Central memory CD8-positive, alpha-beta T cell (primary cell): ENCODE data around the gene OR2A12.

Experiments used
- ATAC-seq: fragments of 150-1000 bp; cut with Tn5 transposase; replicated peaks from 2 replicates; pipeline ENCODE4 v1.10.0; 2022; ENCODE audit warnings: mild to moderate bottlenecking, moderate FRiP score, moderate number of reproducible peaks; ENCODE audit not compliant: poor library complexity, severe bottlenecking; ENCODE audit errors: extremely low read depth
- DNase-seq, 2 donors: peaks; one replicate each; pipeline ENCODE4 v3.0.0; 2021; ENCODE audit warnings: low spot score in 2 of 2
- H3K27ac Mint-ChIP-seq: one replicate; pipeline ENCODE4 v1.8.0; 2022; ENCODE audit warnings: low read depth, mild to moderate bottlenecking, moderate library complexity, mixed read lengths
- H3K27me3 Mint-ChIP-seq: one replicate; pipeline ENCODE4 v1.8.0; 2022; ENCODE audit warnings: mixed read lengths
- H3K36me3 Mint-ChIP-seq: one replicate; pipeline ENCODE4 v1.8.0; 2022; ENCODE audit warnings: mild to moderate bottlenecking, moderate library complexity, mixed read lengths; ENCODE audit not compliant: insufficient read depth
- H3K4me1 Mint-ChIP-seq: one replicate; pipeline ENCODE4 v1.8.0; 2022; ENCODE audit warnings: mixed read lengths
- H3K4me3 Mint-ChIP-seq: one replicate; pipeline ENCODE4 v1.8.0; 2022; ENCODE audit warnings: mild to moderate bottlenecking, moderate library complexity, mixed read lengths
- H3K9me3 Mint-ChIP-seq: one replicate; pipeline ENCODE4 v1.8.0; 2022; ENCODE audit warnings: mixed read lengths

Gene OR2A12

DNA sequence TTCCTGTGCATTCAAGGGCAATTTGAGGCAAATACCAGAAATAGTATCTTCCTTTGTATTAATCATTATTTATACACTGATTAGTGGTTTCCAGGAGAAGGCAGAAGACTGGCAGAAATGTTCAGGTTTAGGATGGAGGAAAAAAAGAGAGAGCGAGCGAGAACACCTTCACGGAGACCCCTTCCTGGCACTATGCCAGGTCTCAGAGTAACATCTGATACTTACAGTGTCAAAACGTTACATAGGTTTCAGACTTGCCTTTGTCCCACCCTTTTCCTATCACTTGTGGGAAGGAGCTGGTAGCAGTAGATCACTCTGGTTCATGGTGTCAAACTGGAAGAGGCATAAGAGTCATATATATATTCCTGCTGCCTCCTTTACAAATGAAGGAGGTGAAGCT, 652 bp downstream of the OR2A12 start:
- DNase-seq (no peak), ATAC-seq (no peak)
- H3K9me3 Mint-ChIP-seq = no peaks in the 10 kb centered on the region
- peaks cover 11% of the 10 kb centered on the region for H3K27me3 Mint-ChIP-seq
- no peaks in the 10 kb centered on the region for H3K36me3 Mint-ChIP-seq
- no peak overlapping the region for H3K27ac Mint-ChIP-seq
- H3K4me1 Mint-ChIP-seq = no peaks in the 10 kb centered on the region
- H3K4me3 Mint-ChIP-seq = no peak overlapping the region

DNA sequence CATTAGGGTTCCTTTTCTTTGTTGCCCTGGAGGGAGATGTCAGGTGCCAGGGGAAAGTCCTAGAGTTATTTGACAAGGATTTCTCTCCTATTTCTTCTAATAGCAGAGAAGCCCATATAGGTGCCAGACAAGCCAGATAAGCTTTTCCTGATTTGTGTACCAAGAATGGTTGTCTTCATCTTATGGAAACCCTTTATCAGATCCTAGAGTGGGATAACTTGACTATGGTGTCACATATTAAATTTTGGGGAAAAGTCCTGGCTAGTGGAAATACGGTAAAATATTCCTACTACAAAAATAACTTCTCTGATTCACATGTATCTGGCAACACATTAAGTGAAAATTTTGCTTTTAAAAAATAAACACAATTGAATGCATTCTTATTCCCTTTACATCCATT, 1.2 kb downstream of the OR2A12 start:
- Mint-ChIP-seq H3K27me3 (peaks cover 6% of the 10 kb centered on the region), H3K36me3 (no peaks in the 10 kb centered on the region), H3K4me1 (no peaks in the 10 kb centered on the region), H3K27ac (no peak overlapping the region), H3K4me3 (no peak overlapping the region), H3K9me3 (no peaks in the 10 kb centered on the region)
- no peak for ATAC-seq
- DNase-seq = no peak

DNA sequence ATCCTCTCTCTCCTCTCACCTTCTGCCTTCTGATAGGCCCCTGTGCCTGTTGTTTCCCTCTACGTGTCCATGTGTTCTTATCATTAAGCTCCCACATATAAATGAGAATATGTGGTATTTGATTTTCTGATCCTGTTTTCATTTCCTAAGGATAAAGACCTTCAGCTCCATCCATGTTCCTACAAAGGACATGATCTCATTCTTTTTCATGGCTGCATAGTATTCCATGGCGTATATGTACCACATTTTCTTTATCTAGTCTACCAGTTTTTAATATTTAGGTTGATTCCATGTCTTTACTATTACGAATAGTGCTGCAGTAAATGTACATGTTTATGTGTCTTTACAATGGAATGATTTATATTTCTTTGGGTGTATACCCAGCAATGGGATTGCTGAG, 4.6 kb downstream of the OR2A12 start:
- Mint-ChIP-seq H3K4me1 (no peaks in the 10 kb centered on the region), H3K36me3 (no peaks in the 10 kb centered on the region), H3K4me3 (no peak overlapping the region), H3K9me3 (no peaks in the 10 kb centered on the region), H3K27ac (no peak overlapping the region), H3K27me3 (no peaks in the 10 kb centered on the region)
- no peak for DNase-seq
- no peak for ATAC-seq

DNA sequence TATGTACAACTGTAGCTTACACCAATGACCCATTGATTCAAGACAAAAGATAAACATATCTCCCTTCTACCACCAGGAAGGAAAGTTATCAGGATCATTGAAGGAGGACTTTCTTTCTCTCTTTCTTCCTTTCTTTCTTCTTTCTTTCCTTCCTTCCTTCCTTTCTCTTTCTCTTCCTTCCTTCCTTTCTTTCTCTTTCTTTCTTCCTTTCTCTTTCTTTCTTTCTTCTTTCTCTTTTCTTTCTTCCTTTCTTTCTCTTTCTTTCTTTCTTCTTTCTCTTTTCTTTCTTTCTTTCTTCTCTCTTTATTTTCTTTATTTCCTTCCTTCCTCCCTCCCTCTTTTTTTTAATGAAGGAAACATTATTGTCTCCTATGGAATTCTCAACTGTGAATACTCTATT, 12.7 kb downstream of the OR2A12 start:
- no peaks in the 10 kb centered on the region for H3K4me1 Mint-ChIP-seq
- H3K27ac Mint-ChIP-seq = no peak overlapping the region
- peaks cover 60% of the 10 kb centered on the region for H3K27me3 Mint-ChIP-seq
- DNase-seq (no peak), ATAC-seq (no peak)
- H3K4me3 Mint-ChIP-seq = no peak overlapping the region
- no peaks in the 10 kb centered on the region for H3K36me3 Mint-ChIP-seq
- H3K9me3 Mint-ChIP-seq = no peaks in the 10 kb centered on the region

DNA sequence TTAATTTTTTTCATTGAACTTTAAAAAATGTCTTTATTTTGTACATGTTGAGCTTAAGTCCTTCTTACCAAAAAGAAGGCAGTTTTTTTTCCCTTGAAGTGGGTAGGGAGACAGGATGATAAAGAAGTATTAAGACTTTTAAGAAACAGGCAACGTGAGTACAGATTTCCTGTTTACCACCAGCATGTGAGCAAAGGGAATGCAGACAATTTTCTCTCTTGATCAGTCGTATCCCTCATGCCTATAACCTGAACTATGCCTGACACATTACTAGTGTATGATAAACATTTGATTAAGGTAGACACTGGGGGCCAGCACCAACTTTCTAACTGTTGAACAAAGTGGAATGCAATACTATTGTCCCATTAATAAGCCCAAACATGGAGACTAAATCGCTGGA, 14.5 kb downstream of the OR2A12 start:
- DNase-seq (no peak), ATAC-seq (no peak)
- no peaks in the 10 kb centered on the region for H3K36me3 Mint-ChIP-seq
- no peaks in the 10 kb centered on the region for H3K9me3 Mint-ChIP-seq
- no peaks in the 10 kb centered on the region for H3K4me1 Mint-ChIP-seq
- H3K27me3 Mint-ChIP-seq = peaks cover 60% of the 10 kb centered on the region
- no peak overlapping the region for H3K4me3 Mint-ChIP-seq
- no peak overlapping the region for H3K27ac Mint-ChIP-seq

DNA sequence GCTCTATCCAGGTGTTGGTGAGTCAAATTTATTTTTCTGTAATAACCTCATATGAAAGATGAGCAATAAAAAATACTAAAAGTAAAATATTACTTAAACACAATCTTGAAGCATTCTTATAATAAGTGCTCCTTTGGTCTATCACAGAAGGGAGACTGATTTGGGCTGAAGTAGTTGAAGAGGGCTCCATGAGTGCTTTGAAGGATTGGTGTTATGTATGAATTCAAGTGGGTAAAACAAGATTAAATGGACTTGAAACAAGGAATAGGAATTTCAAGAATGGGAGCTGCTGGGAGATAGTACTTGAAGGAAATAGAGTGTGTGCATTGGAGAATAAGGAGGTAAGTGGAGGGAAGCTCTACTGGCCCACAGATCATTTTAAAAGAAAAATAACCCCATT, 16.0 kb downstream of the OR2A12 start:
- H3K27ac Mint-ChIP-seq = no peak overlapping the region

DNA sequence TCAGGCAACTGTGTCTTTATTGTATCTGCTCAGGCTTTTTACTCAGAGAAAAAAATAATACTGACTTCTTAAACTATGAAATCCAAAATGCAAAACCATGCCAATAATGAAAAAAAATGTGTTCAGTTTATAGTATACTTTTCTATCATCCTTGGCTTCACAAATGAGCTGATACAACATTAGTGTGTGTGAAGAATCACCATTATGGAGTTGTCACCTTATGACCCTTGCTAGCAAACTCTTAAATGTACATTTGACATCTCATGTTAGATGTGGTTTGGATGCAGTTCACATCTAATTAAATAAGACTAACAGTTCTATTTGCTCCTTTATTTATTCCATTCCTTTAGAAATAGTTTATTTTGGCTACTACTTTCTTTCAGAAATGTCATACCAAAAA, 19.1 kb downstream of the OR2A12 start:
- Mint-ChIP-seq H3K4me3 (no peak overlapping the region), H3K9me3 (no peaks in the 10 kb centered on the region), H3K27me3 (peaks cover 50% of the 10 kb centered on the region), H3K4me1 (no peaks in the 10 kb centered on the region), H3K36me3 (no peaks in the 10 kb centered on the region), H3K27ac (no peak overlapping the region)
- no peak for DNase-seq
- ATAC-seq = no peak

More for the DNA sequence above, 16.0 kb downstream of the OR2A12 start:
- no peaks in the 10 kb centered on the region for H3K36me3 Mint-ChIP-seq
- no peaks in the 10 kb centered on the region for H3K4me1 Mint-ChIP-seq
- DNase-seq (no peak), ATAC-seq (no peak)
- no peaks in the 10 kb centered on the region for H3K9me3 Mint-ChIP-seq
- H3K4me3 Mint-ChIP-seq = no peak overlapping the region
- peaks cover 51% of the 10 kb centered on the region for H3K27me3 Mint-ChIP-seq

DNA sequence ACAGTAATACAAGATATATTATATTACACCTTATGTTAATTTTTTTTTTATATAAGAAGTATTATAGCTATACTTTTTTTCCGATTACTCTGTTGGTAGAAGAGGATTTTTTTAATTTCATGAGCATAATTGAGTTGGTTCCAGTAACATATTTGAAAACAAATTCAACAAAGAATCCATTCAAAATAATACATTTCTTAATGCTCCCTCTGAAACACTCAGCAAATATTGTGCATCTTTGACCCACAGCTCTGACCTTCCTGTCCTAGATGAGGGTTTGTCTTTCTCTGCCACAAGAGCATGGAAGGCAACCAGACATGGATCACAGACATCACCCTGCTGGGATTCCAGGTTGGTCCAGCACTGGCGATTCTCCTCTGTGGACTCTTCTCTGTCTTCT, 23.2 kb downstream of the OR2A12 start, which contains the start of gene OR2A2:
Gene OR2A2, plus strand, starts transcription at position 301 of the 400 bp plus-strand sequence. Its CDS starts 0 bp downstream, at position 301.
- no peak within 1 kb of the TSS for H3K4me3 Mint-ChIP-seq
- peaks cover 2% of the 10 kb centered on the region for H3K36me3 Mint-ChIP-seq
- H3K9me3 Mint-ChIP-seq = no peaks in the 10 kb centered on the region
- H3K27me3 Mint-ChIP-seq = peaks cover 62% of the 10 kb centered on the region
- DNase-seq (no peak), ATAC-seq (no peak)
- no peak within 1 kb of the TSS for H3K27ac Mint-ChIP-seq
- H3K4me1 Mint-ChIP-seq = no peaks in the 10 kb centered on the region

DNA sequence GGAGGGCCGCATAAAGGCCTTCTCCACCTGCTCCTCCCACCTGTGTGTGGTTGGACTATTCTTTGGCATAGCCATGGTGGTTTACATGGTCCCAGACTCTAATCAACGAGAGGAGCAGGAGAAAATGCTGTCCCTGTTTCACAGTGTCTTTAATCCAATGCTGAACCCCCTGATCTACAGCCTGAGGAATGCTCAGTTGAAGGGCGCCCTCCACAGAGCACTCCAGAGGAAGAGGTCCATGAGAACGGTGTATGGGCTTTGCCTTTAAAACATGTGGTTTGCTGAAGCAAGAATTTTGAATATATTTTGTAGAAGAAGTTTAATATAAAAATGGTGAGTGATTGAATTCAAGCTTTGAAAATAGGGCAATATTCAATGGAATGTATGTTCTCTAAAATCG, 24.2 kb downstream of the OR2A12 start:
- DNase-seq (no peak), ATAC-seq (no peak)
- Mint-ChIP-seq H3K9me3 (no peaks in the 10 kb centered on the region), H3K27me3 (peaks cover 64% of the 10 kb centered on the region), H3K27ac (no peak overlapping the region), H3K4me1 (no peaks in the 10 kb centered on the region), H3K36me3 (peaks cover 2% of the 10 kb centered on the region), H3K4me3 (no peak overlapping the region)

DNA sequence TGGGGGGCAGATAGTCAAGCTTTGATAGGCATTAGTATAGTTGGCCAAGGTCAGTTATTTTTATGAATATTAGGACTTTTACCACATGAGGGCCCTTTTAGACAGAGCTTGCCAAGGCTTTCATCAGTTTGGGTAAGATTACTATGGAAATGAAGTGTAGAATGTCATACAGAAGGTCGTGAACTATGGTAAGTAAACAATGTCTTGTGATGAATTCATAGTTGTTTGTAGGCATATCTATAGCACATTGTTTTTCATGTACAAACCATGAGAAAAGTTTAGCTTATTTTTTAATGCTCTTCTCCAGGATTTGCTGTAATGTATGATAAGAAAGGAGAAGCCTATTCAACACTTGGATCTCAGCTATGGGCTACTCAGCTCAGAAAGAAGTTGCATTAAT, 27.6 kb downstream of the OR2A12 start:
- Mint-ChIP-seq H3K27me3 (peaks cover 55% of the 10 kb centered on the region), H3K36me3 (peaks cover 2% of the 10 kb centered on the region), H3K4me1 (no peaks in the 10 kb centered on the region), H3K4me3 (no peak overlapping the region), H3K27ac (no peak overlapping the region), H3K9me3 (no peaks in the 10 kb centered on the region)
- ATAC-seq = no peak
- no peak for DNase-seq

DNA sequence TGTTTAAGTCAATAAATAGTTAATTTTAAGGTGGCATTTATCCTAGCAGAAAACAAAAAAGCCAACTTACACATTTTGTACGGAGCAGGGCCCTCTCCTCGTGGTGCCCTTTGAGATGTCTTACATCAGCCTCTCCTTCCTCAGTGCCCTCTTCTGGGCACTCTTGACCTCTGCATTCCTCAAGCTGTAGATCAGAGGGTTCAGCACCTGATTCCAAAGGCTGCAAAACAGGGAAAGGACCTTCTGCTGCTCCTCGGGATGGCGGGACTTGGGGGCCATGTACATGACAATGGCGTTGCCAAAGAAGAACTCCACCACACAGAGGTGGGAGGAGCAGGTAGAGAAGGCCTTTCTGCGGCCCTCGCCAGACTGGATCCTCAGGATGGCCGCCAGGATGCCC, 32.3 kb downstream of the OR2A12 start:
- DNase-seq (no peak), ATAC-seq (no peak)
- Mint-ChIP-seq H3K9me3 (peaks cover 4% of the 10 kb centered on the region), H3K36me3 (peaks cover 1% of the 10 kb centered on the region), H3K27me3 (peaks cover 28% of the 10 kb centered on the region), H3K27ac (no peak overlapping the region), H3K4me1 (no peaks in the 10 kb centered on the region), H3K4me3 (no peak overlapping the region)

DNA sequence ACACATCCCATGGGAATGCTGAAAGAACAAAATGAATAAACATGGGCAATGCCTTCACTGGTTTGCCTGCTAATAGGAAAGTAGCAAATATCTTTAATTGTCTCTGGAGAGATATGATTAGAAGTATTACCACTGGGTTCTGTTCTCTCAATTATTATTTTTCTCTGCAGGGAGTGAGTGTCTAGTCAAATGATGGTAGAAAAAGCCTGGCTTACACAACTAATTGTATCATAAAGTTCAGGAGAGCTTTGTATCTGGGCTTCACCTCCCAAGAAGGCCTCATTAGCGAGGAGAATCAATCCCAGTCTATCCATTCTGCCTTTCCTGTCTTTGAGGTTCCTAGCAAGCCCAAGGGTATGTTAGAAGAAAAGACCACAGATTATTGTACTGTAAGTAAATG, 36.8 kb downstream of the OR2A12 start, which contains the start of gene OR2A14:
Gene OR2A14, plus strand, starts transcription at position 301 of the 400 bp plus-strand sequence. CDS start 5,937 bp downstream, outside the sequence.
- Mint-ChIP-seq H3K27ac (no peak within 1 kb of the TSS), H3K9me3 (peaks cover 4% of the 10 kb centered on the region), H3K4me1 (no peaks in the 10 kb centered on the region), H3K4me3 (no peak within 1 kb of the TSS), H3K36me3 (peaks cover 1% of the 10 kb centered on the region), H3K27me3 (peaks cover 21% of the 10 kb centered on the region)
- no peak for DNase-seq
- no peak for ATAC-seq

DNA sequence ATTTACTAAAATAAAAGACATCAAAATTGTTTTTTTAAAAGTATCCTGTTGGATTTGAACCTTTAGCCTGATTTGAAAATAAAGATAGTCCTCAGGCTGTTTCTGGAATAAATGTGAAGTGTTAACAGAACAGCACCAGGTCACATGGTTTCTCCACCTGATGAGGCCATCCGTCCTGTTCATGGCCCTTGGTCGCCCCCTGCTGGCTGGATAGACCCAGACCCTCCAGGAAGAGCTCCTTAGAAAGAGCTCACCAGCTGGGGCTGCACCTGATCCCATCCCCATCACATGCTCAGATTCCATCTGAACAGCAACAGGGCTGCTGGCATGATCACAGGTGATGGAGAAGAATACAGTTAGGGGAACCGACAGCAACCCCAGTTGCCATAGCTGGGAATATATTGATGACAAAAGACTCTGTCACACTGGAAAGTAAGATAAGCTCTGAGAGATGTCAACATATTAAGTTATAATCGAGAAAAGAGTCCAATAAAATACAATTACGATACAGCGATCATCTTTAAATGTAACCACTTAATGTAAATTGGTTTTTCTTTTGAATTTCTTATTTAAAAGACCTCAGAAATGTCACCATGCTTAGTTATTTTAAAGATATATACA, 41.7 kb downstream of the OR2A12 start:
- no peak overlapping the region for H3K27ac Mint-ChIP-seq
- H3K36me3 Mint-ChIP-seq = peaks cover 3% of the 10 kb centered on the region
- peaks cover 9% of the 10 kb centered on the region for H3K27me3 Mint-ChIP-seq
- H3K9me3 Mint-ChIP-seq = no peaks in the 10 kb centered on the region
- ATAC-seq (peak; percentile 94), DNase-seq (peak; percentile 64 to 75)
- no peaks in the 10 kb centered on the region for H3K4me1 Mint-ChIP-seq
- no peak overlapping the region for H3K4me3 Mint-ChIP-seq
